Stimulated activated CD8-positive, alpha-beta memory T cell treated with anti-CD3 and anti-CD28 coated beads, Interleukin-4, amount 100 ng/mL, for 1 hour (primary cell): ENCODE measurements around the gene CARD8.
A peak's percentile ranks its signal among the peaks of the same experiment; 100 is the strongest.
"Not testable (repeated sequence)": the region's sequence is repeated elsewhere in the genome, so short reads cannot be mapped to it uniquely, and the experiment has no call there.

Source experiments
- DNase-seq, 2 donors: peaks; one replicate each; pipeline ENCODE4 v3.0.0-alpha.2; 2020; ENCODE audit warnings: low read depth in 2 of 2, low spot score in 1 of 2

Gene CARD8

GRCh38 chr19:48255376-48256303 is at the start of gene CARD8:
CARD8 (minus strand) TSS chr19:48255912; CDS start chr19:48241020, 14,892 bp downstream.
- peak; percentile 41 to 66 for DNase-seq

- no peak for DNase-seq
These were observed 48.2 kb upstream of the CARD8 start for GRCh38 chr19:48303866-48304265.

- DNase-seq, result no peak
These were observed 47.7 kb upstream of the CARD8 start for GRCh38 chr19:48303367-48303766.

- DNase-seq, result no peak
These were observed 46.9 kb upstream of the CARD8 start for GRCh38 chr19:48302600-48302959.

GRCh38 chr19:48301886-48302599 is 46.3 kb upstream of the CARD8 start:
- DNase-seq, result no peak

GRCh38 chr19:48297975-48298374 is 42.3 kb upstream of the CARD8 start:
- no peak for DNase-seq

- DNase-seq, result no peak
These were observed 41.4 kb upstream of the CARD8 start for GRCh38 chr19:48296963-48297734.

- no peak for DNase-seq
These were observed 39.7 kb upstream of the CARD8 start for GRCh38 chr19:48295458-48295857.

GRCh38 chr19:48292798-48293197 is 37.1 kb upstream of the CARD8 start:
- no peak for DNase-seq

- not testable (repeated sequence) for DNase-seq
These were observed 35.7 kb upstream of the CARD8 start for GRCh38 chr19:48291489-48291815.

- peak; percentile 30 to 33 for DNase-seq
These were observed 35.2 kb upstream of the CARD8 start for GRCh38 chr19:48290771-48291488.

GRCh38 chr19:48290401-48290770 is 34.7 kb upstream of the CARD8 start:
- DNase-seq, result no peak

GRCh38 chr19:48287748-48288147 is 32.0 kb upstream of the CARD8 start:
- DNase-seq, result no peak

GRCh38 chr19:48284896-48285295 is 29.2 kb upstream of the CARD8 start:
- no peak for DNase-seq

- no peak for DNase-seq
These were observed 28.2 kb upstream of the CARD8 start for GRCh38 chr19:48283908-48284307.

GRCh38 chr19:48279747-48280146 is 24.0 kb upstream of the CARD8 start:
- no peak for DNase-seq

GRCh38 chr19:48274938-48275337 is 19.2 kb upstream of the CARD8 start:
- DNase-seq, result no peak

GRCh38 chr19:48274173-48274572 is 18.5 kb upstream of the CARD8 start:
- no peak for DNase-seq

- DNase-seq, result no peak
These were observed 15.9 kb upstream of the CARD8 start for GRCh38 chr19:48271531-48272151.

- not testable (repeated sequence) for DNase-seq
These were observed 13.9 kb upstream of the CARD8 start for GRCh38 chr19:48269617-48270026.

- DNase-seq, result not testable (repeated sequence)
These were observed 9.6 kb upstream of the CARD8 start for GRCh38 chr19:48265326-48265725.
